Glutamatergic neuron (in vitro differentiated cells): ENCODE measurements around the gene CCDC85C. TPM values are rescaled to one million over a fixed set of nuclear protein-coding genes. Genes with fewer than 3 reads are reported as not detected.

Source experiments
- DNase-seq: peaks from one replicate; pipeline ENCODE4 v3.0.0; 2022
- H3K27ac Mint-ChIP-seq: one replicate; pipeline ENCODE4 v1.8.0; 2020; ENCODE audit warnings: mild to moderate bottlenecking, mixed read lengths, inconsistent platforms; ENCODE audit not compliant: unreplicated experiment
- H3K27me3 Mint-ChIP-seq: one replicate; pipeline ENCODE4 v1.8.0; 2020; ENCODE audit warnings: mild to moderate bottlenecking, moderate library complexity, mixed read lengths, inconsistent platforms; ENCODE audit not compliant: unreplicated experiment
- H3K36me3 Mint-ChIP-seq: one replicate; pipeline ENCODE4 v1.8.0; 2020; ENCODE audit warnings: mild to moderate bottlenecking, mixed read lengths, inconsistent platforms; ENCODE audit not compliant: unreplicated experiment
- H3K4me1 Mint-ChIP-seq: one replicate; pipeline ENCODE4 v1.8.0; 2020; ENCODE audit warnings: mild to moderate bottlenecking, low read depth, mixed read lengths, inconsistent platforms; ENCODE audit not compliant: unreplicated experiment
- H3K4me3 Mint-ChIP-seq: one replicate; pipeline ENCODE4 v1.8.0; 2020; ENCODE audit warnings: mild to moderate bottlenecking, mixed read lengths, inconsistent platforms; ENCODE audit not compliant: unreplicated experiment
- H3K9me3 Mint-ChIP-seq: one replicate; pipeline ENCODE4 v1.8.0; 2020; ENCODE audit warnings: mild to moderate bottlenecking, moderate library complexity, mixed read lengths, inconsistent platforms; ENCODE audit not compliant: unreplicated experiment
- total RNA-seq: library from RNA; stranded (reverse); fragmentation: NEBNext Ultra II Directional; extraction: Animal tissue kit (Norgen Biotek cat#: 25700); gene quantifications from one replicate; pipeline ENCODE4 v1.2.1, GENCODE V29; 2021; ENCODE audit not compliant: unreplicated experiment
- TF ChIP-seq, protein P1 (sequence below): fragments of 200-600 bp; sonication (generic); IDR thresholded peaks from one replicate; pipeline ENCODE4 v1.5.0; 2021; ENCODE audit not compliant: partially characterized antibody, unreplicated experiment

CCDC85C gene
- total RNA-seq, 1 donor from 2014 or later = 32.3 TPM

DNA sequence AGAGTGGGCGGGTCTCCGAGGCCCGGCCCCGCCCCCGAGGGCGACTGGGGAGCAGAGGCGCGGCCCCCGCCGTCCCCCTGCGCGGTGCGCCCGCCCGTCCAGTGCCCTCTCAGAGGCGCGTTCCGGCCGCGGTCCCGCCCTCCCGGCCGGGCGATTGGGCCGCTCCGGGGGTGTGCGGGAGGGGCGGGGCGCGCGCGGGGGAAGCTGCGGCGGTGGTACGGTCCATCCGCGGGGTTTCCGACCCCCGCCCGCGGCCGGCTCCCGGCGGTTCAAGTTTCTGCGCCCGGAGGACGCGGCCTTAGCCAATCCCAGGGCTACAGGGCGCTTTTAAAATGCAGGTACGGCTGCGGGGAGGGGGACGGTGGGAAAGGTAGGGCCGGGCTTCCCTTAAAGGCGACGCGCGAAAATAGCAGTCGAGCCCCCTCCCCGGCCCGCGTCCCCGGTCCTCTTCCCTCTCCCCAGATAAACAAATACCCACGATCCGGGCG, 315 bp upstream of the CCDC85C start:
- Mint-ChIP-seq H3K9me3 (peaks cover 13% of the 10 kb centered on the region), H3K27me3 (peaks cover 13% of the 10 kb centered on the region), H3K4me1 (peaks cover 33% of the 10 kb centered on the region), H3K27ac (peak overlapping the region; percentile 98), H3K36me3 (no peaks in the 10 kb centered on the region), H3K4me3 (peak overlapping the region; percentile 86)
- DNase-seq = peak; percentile 98
- TF ChIP-seq, protein P1, sequence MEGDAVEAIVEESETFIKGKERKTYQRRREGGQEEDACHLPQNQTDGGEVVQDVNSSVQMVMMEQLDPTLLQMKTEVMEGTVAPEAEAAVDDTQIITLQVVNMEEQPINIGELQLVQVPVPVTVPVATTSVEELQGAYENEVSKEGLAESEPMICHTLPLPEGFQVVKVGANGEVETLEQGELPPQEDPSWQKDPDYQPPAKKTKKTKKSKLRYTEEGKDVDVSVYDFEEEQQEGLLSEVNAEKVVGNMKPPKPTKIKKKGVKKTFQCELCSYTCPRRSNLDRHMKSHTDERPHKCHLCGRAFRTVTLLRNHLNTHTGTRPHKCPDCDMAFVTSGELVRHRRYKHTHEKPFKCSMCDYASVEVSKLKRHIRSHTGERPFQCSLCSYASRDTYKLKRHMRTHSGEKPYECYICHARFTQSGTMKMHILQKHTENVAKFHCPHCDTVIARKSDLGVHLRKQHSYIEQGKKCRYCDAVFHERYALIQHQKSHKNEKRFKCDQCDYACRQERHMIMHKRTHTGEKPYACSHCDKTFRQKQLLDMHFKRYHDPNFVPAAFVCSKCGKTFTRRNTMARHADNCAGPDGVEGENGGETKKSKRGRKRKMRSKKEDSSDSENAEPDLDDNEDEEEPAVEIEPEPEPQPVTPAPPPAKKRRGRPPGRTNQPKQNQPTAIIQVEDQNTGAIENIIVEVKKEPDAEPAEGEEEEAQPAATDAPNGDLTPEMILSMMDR = no peak

DNA sequence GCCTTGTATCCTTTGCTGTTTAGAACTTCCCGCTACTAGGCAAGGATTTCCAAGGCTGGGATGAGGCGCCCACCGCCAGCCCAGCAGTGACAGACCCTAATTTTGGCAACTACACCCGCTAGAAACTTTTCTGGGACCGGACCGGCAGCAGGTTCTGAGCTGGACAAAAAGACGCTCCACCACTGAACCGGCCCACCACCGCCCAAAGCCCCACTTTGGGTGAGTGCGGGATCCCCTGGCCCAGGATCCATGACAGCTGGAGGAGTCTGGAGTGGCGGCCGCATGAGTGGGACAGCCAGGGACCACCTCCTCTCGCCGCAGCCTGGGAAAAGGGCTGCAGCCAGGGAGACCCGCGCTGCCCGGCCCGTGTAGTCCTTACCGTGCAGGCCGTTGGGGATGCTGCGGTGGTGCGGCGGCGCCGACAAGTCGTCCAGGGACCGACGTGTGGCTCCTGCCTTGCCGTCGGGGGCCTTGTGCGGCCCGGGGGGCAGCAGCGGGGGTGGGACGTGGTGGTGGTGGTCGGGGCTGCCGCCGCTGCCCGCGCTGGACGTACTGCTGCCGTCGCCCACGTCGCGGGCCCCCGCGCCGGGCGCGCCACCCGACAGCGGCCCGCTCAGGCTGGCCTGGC, 1.1 kb downstream of the CCDC85C start:
- Mint-ChIP-seq H3K27ac (no peak overlapping the region), H3K9me3 (peaks cover 11% of the 10 kb centered on the region), H3K4me3 (peak overlapping the region; percentile 88), H3K4me1 (peaks cover 38% of the 10 kb centered on the region), H3K36me3 (no peaks in the 10 kb centered on the region), H3K27me3 (peaks cover 10% of the 10 kb centered on the region)
- no peak for DNase-seq
- TF ChIP-seq, protein P1 = no peak

DNA sequence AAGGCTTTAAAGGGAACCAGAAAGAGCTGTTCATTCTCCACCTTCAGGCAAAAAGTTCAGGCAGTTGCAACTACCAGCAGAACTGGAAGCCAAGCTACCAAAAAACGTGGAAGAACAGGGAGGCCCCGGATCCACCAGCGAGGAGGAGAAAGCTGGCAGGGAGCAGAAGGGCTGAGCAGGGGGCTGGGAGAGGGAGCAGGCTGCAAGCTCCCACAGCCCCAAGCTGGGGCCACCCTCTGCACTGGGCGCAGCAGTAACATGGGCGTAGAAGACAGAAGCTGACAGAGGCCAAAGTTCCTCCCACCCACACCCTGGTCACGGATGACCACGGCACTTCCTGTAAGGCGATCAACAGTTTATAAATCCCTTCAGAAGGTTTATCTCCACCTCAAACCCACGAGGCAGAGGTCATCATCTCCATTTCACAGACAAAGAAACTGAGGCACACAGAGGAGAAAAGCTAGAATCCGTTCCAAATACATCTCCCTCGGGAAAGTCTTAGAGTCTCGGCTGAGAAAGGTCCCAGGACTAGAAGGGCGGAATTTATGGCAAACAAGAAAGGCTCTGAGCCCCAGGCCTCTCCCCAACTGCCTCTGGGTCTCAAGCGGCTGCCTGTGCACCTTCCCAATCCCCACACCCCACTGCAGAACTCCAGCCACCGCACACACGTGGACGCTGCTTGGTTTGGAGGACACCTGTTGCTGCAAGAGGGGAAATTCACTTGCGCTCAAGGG, 1.8 kb downstream of the CCDC85C start:
- Mint-ChIP-seq H3K27me3 (peaks cover 9% of the 10 kb centered on the region), H3K36me3 (no peaks in the 10 kb centered on the region), H3K4me3 (peak overlapping the region; percentile 88), H3K27ac (peak overlapping the region; percentile 76), H3K9me3 (peaks cover 11% of the 10 kb centered on the region), H3K4me1 (peaks cover 39% of the 10 kb centered on the region)
- DNase-seq = no peak
- TF ChIP-seq, protein P1 = no peak

DNA sequence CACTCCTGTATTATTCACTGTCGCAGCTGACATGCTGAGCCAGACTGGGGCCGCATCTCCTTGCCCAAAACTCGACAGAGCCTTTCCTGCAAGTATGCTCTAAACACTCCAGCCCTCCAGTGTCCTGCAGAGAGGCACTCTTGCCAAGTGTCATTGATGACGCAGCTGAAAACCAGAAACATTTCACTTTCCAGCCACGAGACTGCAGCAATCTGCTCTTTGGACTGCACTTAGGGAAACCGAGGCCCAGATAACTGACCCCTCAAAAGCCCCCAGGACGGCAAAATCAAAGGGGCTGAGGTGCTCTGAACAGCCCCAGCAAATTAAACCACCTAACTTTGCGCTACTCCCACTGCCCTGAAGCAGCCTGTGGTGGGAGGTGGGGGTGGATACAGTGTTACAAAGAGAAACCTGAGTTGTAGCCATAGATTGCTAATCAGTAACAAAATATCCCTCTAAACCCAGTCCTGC, 2.6 kb downstream of the CCDC85C start:
- H3K9me3 Mint-ChIP-seq = peaks cover 11% of the 10 kb centered on the region
- TF ChIP-seq, protein P1 = no peak
- H3K36me3 Mint-ChIP-seq = no peaks in the 10 kb centered on the region
- peak overlapping the region; percentile 88 for H3K4me3 Mint-ChIP-seq
- no peak overlapping the region for H3K27ac Mint-ChIP-seq
- no peak for DNase-seq
- H3K27me3 Mint-ChIP-seq = peaks cover 7% of the 10 kb centered on the region
- H3K4me1 Mint-ChIP-seq = peaks cover 31% of the 10 kb centered on the region
